NCI-H187 treated with DMSO at 0.1 percent for 48 hours (cell line): ENCODE data around the gene LTA4H.

Experiments used
- DNase-seq: peaks from one replicate; lab custom pipeline; 2025; lab: John Stamatoyannopoulos, UW

Gene LTA4H

GRCh38 chr12:95956557-95957145 is 78.7 kb downstream of the LTA4H start:
- no peak for DNase-seq

- no peak for DNase-seq
Measured at GRCh38 chr12:95955549-95956159, 79.7 kb downstream of the LTA4H start.

DNA sequence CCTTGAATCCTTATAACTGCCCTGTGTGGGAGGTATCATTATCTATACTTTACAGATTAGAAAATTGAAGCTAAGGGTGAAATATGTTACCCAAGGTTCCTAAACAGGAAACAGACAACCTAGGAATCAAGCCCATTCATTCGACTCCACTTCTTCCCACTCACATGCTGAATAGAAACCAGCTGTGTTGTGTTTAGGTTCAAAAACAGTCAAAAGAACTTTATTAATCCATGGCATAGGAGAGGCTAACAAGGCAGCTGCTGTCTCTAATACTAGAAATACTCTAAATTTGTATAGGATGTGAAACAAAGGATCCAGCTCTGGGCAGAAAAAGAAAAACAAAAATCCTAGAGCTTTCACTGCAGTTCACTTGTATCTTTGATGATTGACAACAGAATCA is 82.4 kb downstream of the LTA4H start:
- no peak for DNase-seq

DNA sequence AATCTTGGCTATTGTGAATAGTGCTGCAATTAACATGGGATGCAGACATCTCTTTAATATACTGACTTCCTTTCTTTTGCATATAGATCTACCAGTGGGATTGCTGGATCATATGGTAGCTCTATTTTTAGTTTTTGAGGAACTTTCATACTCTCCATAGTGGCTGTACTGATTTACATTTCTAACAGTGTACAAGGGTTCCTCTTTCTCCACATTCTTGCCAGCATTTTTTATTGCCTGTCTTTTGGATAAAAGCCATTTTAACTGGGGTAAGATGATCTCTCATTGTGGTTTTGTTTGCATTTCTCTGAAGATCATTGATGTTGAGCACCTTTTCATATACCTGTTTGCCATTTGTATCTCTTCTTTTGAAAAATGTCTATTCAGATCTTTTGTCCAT is 83.9 kb downstream of the LTA4H start:
- no peak for DNase-seq
